Measurements from ENCODE around the gene NDUFB7. TPM values are rescaled to one million over a fixed set of nuclear protein-coding genes. Genes with fewer than 3 reads are reported as not detected.

Gene NDUFB7
- total and polyA plus RNA-seq, 2 of the 8 experiments (the other 6 are each of a cell fraction or from before 2014, with no cell fraction given): 151 to 740 TPM

GRCh38 chr19:14576363-14576762, 4.5 kb upstream of the NDUFB7 start (continued):
- TF ChIP-seq ATF2 (IDR thresholded peaks at IDR 0.05; ENCODE audit: low read length): no peak

Data from H1 (cell line).